Fibroblast of lung (primary cell): Measurements from ENCODE around the gene BHLHA9. TPM values are rescaled to one million over a fixed set of nuclear protein-coding genes. Genes with fewer than 3 reads are reported as not detected.

Experiments used
- DNase-seq, 2 donors: peaks; one replicate each; pipeline versions ENCODE4 v3.0.0 to v3.0.0-alpha.2; 2010; ENCODE audit warnings: low read depth in 2 of 2
- H2AFZ ChIP-seq: 2 replicates; pipeline ENCODE4 v1.5.1; 2012; ENCODE audit warnings: low read length, control low read depth, inconsistent platforms
- H3K27ac ChIP-seq: 2 replicates; pipeline ENCODE4 v1.5.1; 2011; ENCODE audit warnings: low read length, control low read depth; ENCODE audit not compliant: insufficient read depth
- H3K27me3 ChIP-seq: 2 replicates; pipeline ENCODE4 v1.5.1; 2011; ENCODE audit warnings: mild to moderate bottlenecking, low read length; ENCODE audit not compliant: control insufficient read depth, insufficient read depth
- H3K36me3 ChIP-seq: 2 replicates; pipeline ENCODE4 v1.5.1; 2011; ENCODE audit warnings: low read length; ENCODE audit not compliant: control insufficient read depth, insufficient read depth
- H3K4me1 ChIP-seq: 2 replicates; pipeline ENCODE4 v1.5.1; 2011; ENCODE audit warnings: low read length; ENCODE audit not compliant: control insufficient read depth, insufficient read depth; ENCODE audit errors: extremely low read depth
- H3K4me2 ChIP-seq: 2 replicates; pipeline ENCODE4 v1.5.1; 2011; ENCODE audit warnings: low read length, control low read depth; ENCODE audit not compliant: insufficient read depth; ENCODE audit errors: extremely low read depth
- H3K4me3 ChIP-seq, 4 experiments: fragments of 200-600 bp in 1 of 4; sonication (generic) in 1 of 4; replicated peaks in 1 of 4; 2 replicates each; pipeline ENCODE4 v1.5.1; 2011 to 2016; ENCODE audit warnings: low read length in 4 of 4, low read depth in 3 of 4, mild to moderate bottlenecking in 3 of 4, control low read depth in 2 of 4, inconsistent platforms in 1 of 4, mixed read lengths in 1 of 4; ENCODE audit not compliant: insufficient read depth in 1 of 4; ENCODE audit errors: control extremely low read depth in 1 of 4
- H3K79me2 ChIP-seq: 2 replicates; pipeline ENCODE4 v1.5.1; 2012; ENCODE audit warnings: mild to moderate bottlenecking, low read length, inconsistent platforms; ENCODE audit not compliant: control insufficient read depth, insufficient read depth
- H3K9ac ChIP-seq: 2 replicates; pipeline ENCODE4 v1.5.1; 2011; ENCODE audit warnings: mild to moderate bottlenecking, low read length, control low read depth; ENCODE audit not compliant: insufficient read depth
- H3K9me3 ChIP-seq: 2 replicates; pipeline ENCODE4 v1.5.1; 2012; ENCODE audit warnings: low read depth, low read length; ENCODE audit not compliant: control insufficient read depth, insufficient read depth
- H4K20me1 ChIP-seq: 2 replicates; pipeline ENCODE4 v1.5.1; 2011; ENCODE audit warnings: low read length; ENCODE audit not compliant: control insufficient read depth, insufficient read depth; ENCODE audit errors: extremely low read depth
- EZH2 ChIP-seq: IDR thresholded peaks from 2 replicates; pipeline ENCODE4 v1.5.1; 2012; ENCODE audit warnings: low read length, control low read depth, mild to moderate bottlenecking; ENCODE audit errors: missing control alignments
- polyA plus RNA-seq, 2 donors: library from polyadenylated mRNA; depleted of rRNA in 1 of 2; stranded (reverse) in 1 of 2; unstranded in 1 of 2; fragments of >200 nt; gene quantifications; 2 replicates each; pipeline ENCODE4 v1.2.1, GENCODE V29; 2011 to 2012; ENCODE audit warnings: missing spikeins in 1 of 2
- total RNA-seq: library from RNA; depleted of rRNA; stranded (reverse); fragments of >200 nt; gene quantifications from 2 replicates; pipeline ENCODE4 v1.2.1, GENCODE V29; 2014
- TF ChIP-seq, protein P1 (sequence below), 2 donors: IDR thresholded peaks in 1 of 2; conservative IDR thresholded peaks in 1 of 2; 1 replicate in 1 of 2; 2 replicates in 1 of 2; pipeline ENCODE4 v1.5.1; 2011 to 2012; ENCODE audit warnings: low read length in 2 of 2, control low read depth in 1 of 2, inconsistent platforms in 1 of 2, low read depth in 1 of 2, mild to moderate bottlenecking in 1 of 2

The BHLHA9 gene
- total and polyA plus RNA-seq, 2 donors (not counting 1 experiment from before 2014, with no cell fraction given) = not detected

DNA sequence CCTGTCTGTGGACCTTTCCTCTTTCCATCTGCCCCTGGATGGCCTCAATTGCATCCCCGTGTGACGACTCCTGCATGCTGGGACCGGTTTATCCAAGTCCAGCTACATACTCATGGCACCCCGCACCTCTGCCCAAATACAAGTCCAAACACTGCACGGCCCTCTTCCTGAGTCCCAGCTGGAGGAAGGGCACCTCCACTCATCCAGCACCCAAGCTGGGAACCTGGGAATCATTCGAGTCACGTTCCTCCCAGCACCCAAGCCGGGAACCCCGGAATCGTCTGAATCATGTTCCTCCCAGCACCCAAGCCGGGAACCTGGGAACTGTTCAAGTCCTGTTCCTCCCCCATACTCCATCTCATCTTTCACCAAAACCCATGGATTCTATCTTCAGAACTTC, 19.5 kb downstream of the BHLHA9 start:
- no peak for TF ChIP-seq EZH2
- TF ChIP-seq, protein P1, sequence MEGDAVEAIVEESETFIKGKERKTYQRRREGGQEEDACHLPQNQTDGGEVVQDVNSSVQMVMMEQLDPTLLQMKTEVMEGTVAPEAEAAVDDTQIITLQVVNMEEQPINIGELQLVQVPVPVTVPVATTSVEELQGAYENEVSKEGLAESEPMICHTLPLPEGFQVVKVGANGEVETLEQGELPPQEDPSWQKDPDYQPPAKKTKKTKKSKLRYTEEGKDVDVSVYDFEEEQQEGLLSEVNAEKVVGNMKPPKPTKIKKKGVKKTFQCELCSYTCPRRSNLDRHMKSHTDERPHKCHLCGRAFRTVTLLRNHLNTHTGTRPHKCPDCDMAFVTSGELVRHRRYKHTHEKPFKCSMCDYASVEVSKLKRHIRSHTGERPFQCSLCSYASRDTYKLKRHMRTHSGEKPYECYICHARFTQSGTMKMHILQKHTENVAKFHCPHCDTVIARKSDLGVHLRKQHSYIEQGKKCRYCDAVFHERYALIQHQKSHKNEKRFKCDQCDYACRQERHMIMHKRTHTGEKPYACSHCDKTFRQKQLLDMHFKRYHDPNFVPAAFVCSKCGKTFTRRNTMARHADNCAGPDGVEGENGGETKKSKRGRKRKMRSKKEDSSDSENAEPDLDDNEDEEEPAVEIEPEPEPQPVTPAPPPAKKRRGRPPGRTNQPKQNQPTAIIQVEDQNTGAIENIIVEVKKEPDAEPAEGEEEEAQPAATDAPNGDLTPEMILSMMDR (conservative IDR thresholded peaks at IDR 0.05 in 1 of 2, IDR thresholded peaks at IDR 0.05 in 1 of 2; ENCODE audit: low read depth in 1 of 2, low read length in 2 of 2) = no peak
- no peak overlapping the region for H2AFZ ChIP-seq
- H3K27ac ChIP-seq = no peak overlapping the region
- no peak overlapping the region for H3K9ac ChIP-seq
- no peak for DNase-seq
- no peaks in the 10 kb centered on the region for H3K79me2 ChIP-seq
- H3K4me1 ChIP-seq = no peaks in the 10 kb centered on the region
- no peaks in the 10 kb centered on the region for H4K20me1 ChIP-seq
- H3K4me2 ChIP-seq = no peak overlapping the region
- no peaks in the 10 kb centered on the region for H3K9me3 ChIP-seq
- no peak overlapping the region for H3K4me3 ChIP-seq
- no peaks in the 10 kb centered on the region for H3K27me3 ChIP-seq
- H3K36me3 ChIP-seq = no peaks in the 10 kb centered on the region

DNA sequence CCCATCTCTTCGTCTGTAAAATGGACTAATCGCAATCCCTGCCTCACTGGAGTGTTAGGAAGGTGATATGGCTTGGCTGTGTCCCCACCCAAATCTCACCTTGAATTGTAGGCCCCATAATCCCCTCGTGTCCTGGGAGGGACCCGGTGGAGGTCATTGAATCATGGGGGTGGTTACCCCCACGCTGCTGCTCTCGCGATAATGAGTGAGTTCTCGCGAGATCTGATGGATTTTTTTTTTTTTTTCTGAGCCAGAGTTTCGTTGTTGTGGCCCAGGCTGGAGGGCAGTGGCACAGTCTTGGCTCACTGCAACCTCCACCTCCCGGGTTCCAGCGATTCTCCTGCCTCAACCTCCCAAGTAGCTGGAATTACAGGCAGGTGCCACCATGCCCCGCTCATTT, 20.4 kb downstream of the BHLHA9 start:
- no peak overlapping the region for H3K4me2 ChIP-seq
- no peaks in the 10 kb centered on the region for H3K9me3 ChIP-seq
- no peaks in the 10 kb centered on the region for H3K27me3 ChIP-seq
- no peak overlapping the region for H3K27ac ChIP-seq
- H3K4me3 ChIP-seq = no peak overlapping the region
- H2AFZ ChIP-seq = no peak overlapping the region
- H4K20me1 ChIP-seq = no peaks in the 10 kb centered on the region
- no peaks in the 10 kb centered on the region for H3K4me1 ChIP-seq
- no peaks in the 10 kb centered on the region for H3K36me3 ChIP-seq
- DNase-seq = no peak
- no peaks in the 10 kb centered on the region for H3K79me2 ChIP-seq
- TF ChIP-seq EZH2 = no peak
- TF ChIP-seq, protein P1 (conservative IDR thresholded peaks at IDR 0.05 in 1 of 2, IDR thresholded peaks at IDR 0.05 in 1 of 2; ENCODE audit: low read depth in 1 of 2, low read length in 2 of 2) = no peak
- no peak overlapping the region for H3K9ac ChIP-seq

DNA sequence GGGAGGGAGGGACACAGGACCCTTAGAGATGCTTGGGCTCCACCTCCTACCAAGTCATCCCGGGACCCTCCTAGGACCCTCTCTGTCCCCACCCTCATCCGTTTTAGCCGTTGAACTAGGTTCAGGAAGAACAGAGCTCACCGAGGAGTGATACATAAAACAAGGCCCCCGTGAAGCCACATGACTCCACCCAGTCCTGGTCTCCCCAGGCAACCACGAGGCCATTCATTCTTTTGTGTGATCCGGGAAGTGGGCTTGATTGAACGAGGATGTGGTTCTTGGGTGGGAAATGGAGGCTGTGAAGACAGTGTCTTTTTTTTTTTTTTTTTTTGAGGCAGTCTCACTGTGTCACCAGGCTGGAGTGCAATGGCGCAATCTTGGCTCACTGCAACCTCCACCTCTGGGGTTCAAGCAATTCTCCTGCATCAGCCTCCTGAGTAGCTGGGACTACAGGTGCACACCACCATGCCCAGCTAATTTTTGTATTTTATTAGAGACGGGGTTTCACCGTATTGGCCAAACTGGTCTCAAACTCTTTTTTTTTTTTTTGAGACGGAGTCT, 24.0 kb downstream of the BHLHA9 start:
- Histone ChIP-seq H3K4me1 (no peaks in the 10 kb centered on the region), H3K27me3 (peaks cover 7% of the 10 kb centered on the region), H4K20me1 (no peaks in the 10 kb centered on the region), H3K9me3 (no peaks in the 10 kb centered on the region), H3K4me2 (no peak overlapping the region), H3K9ac (no peak overlapping the region), H3K36me3 (no peaks in the 10 kb centered on the region), H3K27ac (no peak overlapping the region), H2AFZ (no peak overlapping the region), H3K4me3 (no peak overlapping the region), H3K79me2 (no peaks in the 10 kb centered on the region)
- TF ChIP-seq, protein P1 (conservative IDR thresholded peaks at IDR 0.05 in 1 of 2, IDR thresholded peaks at IDR 0.05 in 1 of 2; ENCODE audit: low read depth in 1 of 2, low read length in 2 of 2) = no peak
- TF ChIP-seq EZH2 = no peak
- no peak for DNase-seq
